PFSK-1 (cell line): ENCODE data around the gene ARHGDIB.

Experiments used
- FOXP2 ChIP-seq: optimal IDR thresholded peaks from 2 replicates; pipeline ENCODE3; 2011; ENCODE audit warnings: borderline replicate concordance, control low read depth, inconsistent platforms; ENCODE audit not compliant: insufficient read depth; ENCODE audit errors: extremely low read length, extremely low read depth
- POLR2AphosphoS5 ChIP-seq: IDR thresholded peaks from 2 replicates; pipeline ENCODE4 v1.6.1; 2012; ENCODE audit warnings: low read depth, mild to moderate bottlenecking, control low read depth, low read length, moderate library complexity
- REST ChIP-seq, 2 experiments: IDR thresholded peaks; 2 replicates each; pipeline versions ENCODE4 v1.6.1 to v1.8.0; 2011 to 2012; ENCODE audit warnings: low read depth in 2 of 2, low read length in 2 of 2, control low read depth in 1 of 2, inconsistent platforms in 1 of 2, mild to moderate bottlenecking in 1 of 2, moderate library complexity in 1 of 2; ENCODE audit not compliant: insufficient read depth in 1 of 2
- SIN3A ChIP-seq: IDR thresholded peaks from 2 replicates; pipeline ENCODE4 v1.6.1; 2012; ENCODE audit warnings: mild to moderate bottlenecking, low read length, moderate library complexity, borderline replicate concordance; ENCODE audit not compliant: insufficient read depth
- TAF1 ChIP-seq: IDR thresholded peaks from 2 replicates; pipeline ENCODE4 v1.6.1; 2012; ENCODE audit warnings: low read length, control low read depth, borderline replicate concordance; ENCODE audit not compliant: insufficient read depth

Gene ARHGDIB

GRCh38 chr12:14934511-14934910, 26.9 kb downstream of the ARHGDIB start:
- TF ChIP-seq REST (IDR thresholded peaks at IDR 0.05; ENCODE audit: insufficient read depth in 1 of 2, low read depth in 2 of 2, low read length in 2 of 2), result no peak
- no peak for TF ChIP-seq FOXP2
- TF ChIP-seq POLR2AphosphoS5, result no peak
- no peak for TF ChIP-seq TAF1
- TF ChIP-seq SIN3A, result no peak

GRCh38 chr12:14931791-14932560, 29.4 kb downstream of the ARHGDIB start:
- no peak for TF ChIP-seq REST (IDR thresholded peaks at IDR 0.05; ENCODE audit: insufficient read depth in 1 of 2, low read depth in 2 of 2, low read length in 2 of 2)
- no peak for TF ChIP-seq SIN3A
- no peak for TF ChIP-seq FOXP2
- TF ChIP-seq POLR2AphosphoS5, result no peak
- TF ChIP-seq TAF1, result no peak

- TF ChIP-seq REST (IDR thresholded peaks at IDR 0.05; ENCODE audit: insufficient read depth in 1 of 2, low read depth in 2 of 2, low read length in 2 of 2) (no peak), TAF1 (no peak), FOXP2 (no peak), SIN3A (no peak), POLR2AphosphoS5 (no peak)
Measured at GRCh38 chr12:14931359-14931758, 30.0 kb downstream of the ARHGDIB start.

GRCh38 chr12:14930299-14930698, 31.1 kb downstream of the ARHGDIB start:
- no peak for TF ChIP-seq REST (IDR thresholded peaks at IDR 0.05; ENCODE audit: insufficient read depth in 1 of 2, low read depth in 2 of 2, low read length in 2 of 2)
- no peak for TF ChIP-seq TAF1
- TF ChIP-seq SIN3A, result no peak
- no peak for TF ChIP-seq FOXP2
- no peak for TF ChIP-seq POLR2AphosphoS5

GRCh38 chr12:14928931-14929330, 32.5 kb downstream of the ARHGDIB start:
- TF ChIP-seq REST (IDR thresholded peaks at IDR 0.05; ENCODE audit: insufficient read depth in 1 of 2, low read depth in 2 of 2, low read length in 2 of 2) (no peak), FOXP2 (no peak), SIN3A (no peak), TAF1 (no peak), POLR2AphosphoS5 (no peak)
